Measurements from ENCODE around the gene MDC1. TPM values are rescaled to one million over a fixed set of nuclear protein-coding genes. Genes with fewer than 3 reads are reported as not detected.
"Not testable (repeated sequence)": the region's sequence is repeated elsewhere in the genome, so short reads cannot be mapped to it uniquely, and the experiment has no call there.

Gene MDC1
- total RNA-seq, 1 donor from 2014 or later: 14.7 TPM

DNA sequence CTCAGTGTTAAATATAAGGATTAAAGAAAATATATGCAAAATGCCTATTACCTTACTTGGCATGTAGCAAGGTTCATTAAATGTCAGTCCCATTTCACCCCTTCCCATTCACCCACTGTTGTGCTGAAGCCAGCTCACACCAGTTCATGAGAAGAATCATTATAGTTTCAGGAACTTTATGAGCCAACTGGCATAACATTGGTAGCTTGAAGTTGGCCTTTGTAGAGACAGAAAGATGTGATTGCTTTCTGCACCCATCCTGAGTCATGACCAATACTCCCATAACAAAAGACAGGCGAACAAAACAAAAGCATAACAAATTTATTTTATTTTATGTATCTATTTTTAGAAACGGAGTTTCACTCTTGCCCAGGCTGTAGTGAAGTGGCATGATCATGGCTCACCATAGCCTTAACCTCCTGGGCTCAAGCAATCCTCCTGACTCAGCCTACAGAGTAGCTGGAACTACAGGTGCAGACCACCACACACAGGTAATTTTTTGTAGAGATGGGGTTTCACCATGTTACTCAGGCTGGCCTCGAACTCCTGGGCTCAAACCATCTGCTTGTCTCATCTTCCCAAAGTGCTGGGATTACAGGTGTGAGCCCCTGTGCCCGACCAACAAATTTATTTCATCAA is 44.8 kb upstream of the MDC1 start:
- Histone ChIP-seq H3K27me3 (ENCODE audit: control insufficient read depth, insufficient read depth, low read length) (no peaks in the 10 kb centered on the region), H3K36me3 (ENCODE audit: control insufficient read depth, insufficient read depth, low read length) (no peaks in the 10 kb centered on the region), H3K4me3 (ENCODE audit: low read depth, low read length) (no peak overlapping the region)
- TF ChIP-seq, protein P1, sequence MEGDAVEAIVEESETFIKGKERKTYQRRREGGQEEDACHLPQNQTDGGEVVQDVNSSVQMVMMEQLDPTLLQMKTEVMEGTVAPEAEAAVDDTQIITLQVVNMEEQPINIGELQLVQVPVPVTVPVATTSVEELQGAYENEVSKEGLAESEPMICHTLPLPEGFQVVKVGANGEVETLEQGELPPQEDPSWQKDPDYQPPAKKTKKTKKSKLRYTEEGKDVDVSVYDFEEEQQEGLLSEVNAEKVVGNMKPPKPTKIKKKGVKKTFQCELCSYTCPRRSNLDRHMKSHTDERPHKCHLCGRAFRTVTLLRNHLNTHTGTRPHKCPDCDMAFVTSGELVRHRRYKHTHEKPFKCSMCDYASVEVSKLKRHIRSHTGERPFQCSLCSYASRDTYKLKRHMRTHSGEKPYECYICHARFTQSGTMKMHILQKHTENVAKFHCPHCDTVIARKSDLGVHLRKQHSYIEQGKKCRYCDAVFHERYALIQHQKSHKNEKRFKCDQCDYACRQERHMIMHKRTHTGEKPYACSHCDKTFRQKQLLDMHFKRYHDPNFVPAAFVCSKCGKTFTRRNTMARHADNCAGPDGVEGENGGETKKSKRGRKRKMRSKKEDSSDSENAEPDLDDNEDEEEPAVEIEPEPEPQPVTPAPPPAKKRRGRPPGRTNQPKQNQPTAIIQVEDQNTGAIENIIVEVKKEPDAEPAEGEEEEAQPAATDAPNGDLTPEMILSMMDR (IDR thresholded peaks at IDR 0.05; ENCODE audit: insufficient read depth, low read length, poor library complexity, severe bottlenecking): no peak
- no peak for DNase-seq (ENCODE audit: low read depth)

DNA sequence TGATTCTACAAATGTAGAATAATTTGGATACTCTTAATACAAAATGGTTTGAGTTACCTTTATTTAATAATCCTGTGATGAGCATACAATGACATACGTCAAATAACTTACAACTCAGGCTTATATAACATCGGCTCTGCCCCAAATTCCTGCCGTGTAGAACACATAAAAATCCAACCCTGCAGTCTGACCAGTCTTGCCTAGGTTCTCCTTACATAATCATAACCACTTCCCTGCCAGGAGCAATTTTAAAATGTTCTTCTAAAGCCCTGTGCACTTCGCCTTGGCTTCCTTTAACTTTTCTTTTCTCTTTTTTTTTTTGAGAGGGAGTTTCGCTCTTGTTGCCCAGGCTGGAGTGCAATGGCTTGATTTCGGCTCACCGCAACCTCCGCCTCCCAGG is 43.5 kb upstream of the MDC1 start:
- H3K4me3 ChIP-seq (ENCODE audit: low read depth, low read length): no peak overlapping the region
- no peaks in the 10 kb centered on the region for H3K36me3 ChIP-seq (ENCODE audit: control insufficient read depth, insufficient read depth, low read length)
- TF ChIP-seq, protein P1 (IDR thresholded peaks at IDR 0.05; ENCODE audit: insufficient read depth, low read length, poor library complexity, severe bottlenecking): no peak

DNA sequence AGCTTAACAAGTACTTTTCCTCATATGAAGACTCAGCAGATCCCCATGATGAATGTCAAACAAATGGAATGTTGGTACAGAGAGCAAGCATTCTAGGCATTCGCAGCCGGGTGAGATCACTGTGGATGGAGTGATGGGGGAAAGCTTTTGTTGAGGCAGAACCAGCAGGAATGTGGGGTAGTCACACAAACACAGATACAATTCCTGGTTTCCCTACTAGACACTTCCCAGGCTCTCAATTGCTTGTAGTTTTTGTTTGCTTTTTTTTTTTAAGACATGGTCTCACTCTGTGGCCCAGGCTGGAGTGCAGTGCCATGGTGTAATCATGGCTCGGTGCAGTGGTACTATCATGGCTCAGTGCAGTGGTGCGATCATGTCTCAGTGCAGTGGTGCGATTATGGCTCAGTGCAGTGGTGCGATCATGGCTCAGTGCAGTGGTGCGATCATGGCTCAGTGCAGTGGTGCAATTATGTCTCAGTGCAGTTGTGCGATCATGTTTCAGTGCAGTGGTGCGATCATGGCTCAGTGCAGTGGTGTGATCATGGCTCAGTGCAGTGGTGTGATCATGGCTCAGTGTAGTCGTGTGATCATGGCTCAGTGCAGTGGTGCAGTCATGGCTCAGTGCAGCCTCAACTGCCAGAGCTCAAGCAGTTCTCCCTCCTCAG is 42.6 kb upstream of the MDC1 start:
- H3K4me3 ChIP-seq (ENCODE audit: low read depth, low read length): no peak overlapping the region
- peak; percentile 95 for DNase-seq (ENCODE audit: low read depth)
- H3K27me3 ChIP-seq (ENCODE audit: control insufficient read depth, insufficient read depth, low read length): no peaks in the 10 kb centered on the region

More for the DNA sequence above, 43.5 kb upstream of the MDC1 start:
- no peak for DNase-seq (ENCODE audit: low read depth)
- H3K27me3 ChIP-seq (ENCODE audit: control insufficient read depth, insufficient read depth, low read length): no peaks in the 10 kb centered on the region

DNA sequence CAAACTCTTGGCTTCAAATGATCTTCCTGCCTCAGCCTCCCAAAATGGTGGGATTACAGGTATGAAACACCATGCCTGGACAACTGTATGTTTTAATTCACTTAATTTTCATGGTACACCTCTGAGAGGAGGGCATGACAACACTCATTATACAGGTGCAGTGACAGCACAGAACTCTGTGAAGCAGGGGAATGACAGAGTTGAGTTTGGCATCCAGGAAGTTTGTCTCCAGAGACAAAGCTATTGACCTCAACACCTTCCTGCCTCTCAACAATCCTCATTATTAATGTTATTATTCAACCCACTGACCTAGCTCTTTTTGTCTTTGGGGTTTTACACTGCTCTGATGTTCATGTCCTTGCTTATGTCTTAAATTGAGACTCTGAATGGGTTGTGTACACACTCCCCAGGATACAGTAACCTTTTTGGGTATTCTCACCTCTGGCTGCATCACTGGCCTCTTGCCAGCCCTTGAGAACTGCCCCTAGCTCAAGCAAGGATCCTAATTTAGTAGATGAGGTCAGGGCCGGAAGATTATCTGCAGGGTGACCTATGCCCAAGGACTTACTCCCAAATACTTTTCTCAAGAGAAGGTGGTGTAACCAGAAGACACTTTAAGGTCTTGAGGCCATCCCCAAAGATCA is 40.3 kb upstream of the MDC1 start:
- TF ChIP-seq, protein P1 (IDR thresholded peaks at IDR 0.05; ENCODE audit: insufficient read depth, low read length, poor library complexity, severe bottlenecking): no peak
- no peak for DNase-seq (ENCODE audit: low read depth)
- Histone ChIP-seq H3K36me3 (ENCODE audit: control insufficient read depth, insufficient read depth, low read length) (no peaks in the 10 kb centered on the region), H3K4me3 (ENCODE audit: low read depth, low read length) (no peak overlapping the region), H3K27me3 (ENCODE audit: control insufficient read depth, insufficient read depth, low read length) (no peaks in the 10 kb centered on the region)

More for the DNA sequence above, 42.6 kb upstream of the MDC1 start:
- no peaks in the 10 kb centered on the region for H3K36me3 ChIP-seq (ENCODE audit: control insufficient read depth, insufficient read depth, low read length)
- TF ChIP-seq, protein P1 (IDR thresholded peaks at IDR 0.05; ENCODE audit: insufficient read depth, low read length, poor library complexity, severe bottlenecking): no peak

DNA sequence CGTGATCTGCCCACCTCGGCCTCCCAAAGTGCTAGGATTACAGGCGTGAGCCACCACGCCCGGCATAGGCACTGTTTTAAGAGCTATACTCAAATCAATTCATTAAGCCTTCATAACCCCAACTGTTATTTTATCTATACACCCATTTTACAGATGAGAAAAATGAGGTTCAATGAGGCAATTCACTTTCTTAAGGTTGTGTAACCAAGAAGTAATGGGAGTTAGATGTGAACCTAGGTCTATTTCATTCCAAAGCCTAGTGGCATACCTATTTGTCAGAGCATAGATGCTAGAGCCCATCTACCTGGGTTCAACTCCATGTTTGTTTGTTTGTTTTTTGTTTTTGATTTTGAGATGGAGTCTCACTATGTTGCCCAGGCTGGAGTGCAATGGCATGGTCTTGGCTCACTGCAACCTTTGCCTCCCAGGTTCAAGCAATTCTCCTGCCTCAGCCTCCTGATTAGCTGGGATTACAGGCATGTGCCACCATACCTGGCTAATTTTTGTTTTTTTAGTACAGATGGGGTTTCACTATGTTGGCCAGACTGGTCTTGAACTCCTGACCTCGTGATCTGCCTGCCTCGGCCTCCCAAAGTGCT is 39.4 kb upstream of the MDC1 start:
- H3K36me3 ChIP-seq (ENCODE audit: control insufficient read depth, insufficient read depth, low read length); DNase-seq (ENCODE audit: low read depth); H3K4me3 ChIP-seq (ENCODE audit: low read depth, low read length); H3K27me3 ChIP-seq (ENCODE audit: control insufficient read depth, insufficient read depth, low read length): not testable (repeated sequence)

DNA sequence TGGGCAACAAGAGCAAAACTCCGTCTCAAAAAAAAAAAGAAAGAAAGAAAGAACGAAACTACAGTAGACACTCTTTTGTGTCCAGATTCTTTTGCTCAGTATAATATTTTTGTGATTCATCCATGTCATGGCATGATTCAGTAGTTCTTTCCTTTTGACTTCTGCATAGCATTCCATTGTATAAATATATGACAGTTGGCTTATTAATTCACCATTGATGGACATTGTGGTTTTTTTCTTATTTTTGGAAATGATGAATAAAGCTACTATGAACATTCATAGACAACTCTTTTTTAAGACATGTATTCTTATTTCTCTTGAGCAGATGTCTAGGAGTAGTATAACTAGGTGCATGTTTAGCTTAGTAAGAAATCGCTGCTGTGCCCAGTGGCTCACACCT is 37.5 kb upstream of the MDC1 start:
- TF ChIP-seq, protein P1 (IDR thresholded peaks at IDR 0.05; ENCODE audit: insufficient read depth, low read length, poor library complexity, severe bottlenecking): no peak
- Histone ChIP-seq H3K27me3 (ENCODE audit: control insufficient read depth, insufficient read depth, low read length) (no peaks in the 10 kb centered on the region), H3K4me3 (ENCODE audit: low read depth, low read length) (no peak overlapping the region), H3K36me3 (ENCODE audit: control insufficient read depth, insufficient read depth, low read length) (no peaks in the 10 kb centered on the region)
- DNase-seq (ENCODE audit: low read depth): no peak

Measured in kidney epithelial cell (primary cell).